PC-9 (cell line): ENCODE measurements around the gene KMT2D.

Experiments used
- EZH2 ChIP-seq: fragments of 200-600 bp; sonication (generic); IDR thresholded peaks from 2 replicates; pipeline ENCODE4 v1.8.0; 2017; ENCODE audit warnings: antibody characterized with exemption, low read depth
- TF ChIP-seq, protein P1 (sequence below): fragments of 200-600 bp; sonication (generic); conservative IDR thresholded peaks from 2 replicates; pipeline ENCODE4 v1.6.1; 2017; ENCODE audit warnings: mixed run types, antibody characterized with exemption, mild to moderate bottlenecking, moderate library complexity

DNA sequence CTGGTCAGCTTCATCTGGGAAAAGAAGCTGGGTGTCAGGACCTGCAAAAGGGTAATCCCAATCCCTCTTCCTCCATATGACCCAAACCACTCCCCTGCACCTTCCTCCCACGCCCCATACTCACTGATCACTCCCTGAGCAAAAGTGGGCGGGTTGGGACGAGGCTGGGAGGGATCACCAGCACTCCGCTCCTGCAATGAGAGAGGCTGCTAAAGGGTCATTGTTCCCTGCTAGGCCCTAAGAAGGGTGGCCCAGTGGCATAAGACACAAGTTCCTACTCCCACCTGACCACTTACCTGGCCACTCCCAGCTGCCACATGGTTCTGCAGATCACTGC, 26.3 kb downstream of the KMT2D start:
- TF ChIP-seq, protein P1, sequence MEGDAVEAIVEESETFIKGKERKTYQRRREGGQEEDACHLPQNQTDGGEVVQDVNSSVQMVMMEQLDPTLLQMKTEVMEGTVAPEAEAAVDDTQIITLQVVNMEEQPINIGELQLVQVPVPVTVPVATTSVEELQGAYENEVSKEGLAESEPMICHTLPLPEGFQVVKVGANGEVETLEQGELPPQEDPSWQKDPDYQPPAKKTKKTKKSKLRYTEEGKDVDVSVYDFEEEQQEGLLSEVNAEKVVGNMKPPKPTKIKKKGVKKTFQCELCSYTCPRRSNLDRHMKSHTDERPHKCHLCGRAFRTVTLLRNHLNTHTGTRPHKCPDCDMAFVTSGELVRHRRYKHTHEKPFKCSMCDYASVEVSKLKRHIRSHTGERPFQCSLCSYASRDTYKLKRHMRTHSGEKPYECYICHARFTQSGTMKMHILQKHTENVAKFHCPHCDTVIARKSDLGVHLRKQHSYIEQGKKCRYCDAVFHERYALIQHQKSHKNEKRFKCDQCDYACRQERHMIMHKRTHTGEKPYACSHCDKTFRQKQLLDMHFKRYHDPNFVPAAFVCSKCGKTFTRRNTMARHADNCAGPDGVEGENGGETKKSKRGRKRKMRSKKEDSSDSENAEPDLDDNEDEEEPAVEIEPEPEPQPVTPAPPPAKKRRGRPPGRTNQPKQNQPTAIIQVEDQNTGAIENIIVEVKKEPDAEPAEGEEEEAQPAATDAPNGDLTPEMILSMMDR = no peak
- TF ChIP-seq EZH2 = no peak
